SK-N-SH (cell line): ENCODE data around the gene PHLDB2.

Experiments
- CHD2 ChIP-seq: fragments of 150-350 bp; IDR thresholded peaks from 2 replicates; pipeline ENCODE4 v1.6.1; 2018; ENCODE audit warnings: low read length; ENCODE audit not compliant: partially characterized antibody
- GABPA ChIP-seq: IDR thresholded peaks from 2 replicates; pipeline ENCODE4 v1.4.0; 2012; ENCODE audit warnings: low read depth, mild to moderate bottlenecking
- JUND ChIP-seq: IDR thresholded peaks from 2 replicates; pipeline ENCODE4 v1.4.0; 2012
- NFIC ChIP-seq: IDR thresholded peaks from 2 replicates; pipeline ENCODE4 v1.4.0; 2012; ENCODE audit warnings: borderline replicate concordance
- POLR2AphosphoS5 ChIP-seq: IDR thresholded peaks from 2 replicates; pipeline ENCODE4 v1.6.1; 2012; ENCODE audit warnings: low read depth, low read length
- RFX5 ChIP-seq: IDR thresholded peaks from 2 replicates; pipeline ENCODE4 v1.6.1; 2012; ENCODE audit warnings: mild to moderate bottlenecking, improper control_type of control experiment, low read length
- YY1 ChIP-seq: IDR thresholded peaks from 2 replicates; pipeline ENCODE4 v1.4.0; 2012; ENCODE audit warnings: low read depth, mild to moderate bottlenecking
- TF ChIP-seq, protein P1 (sequence below): IDR thresholded peaks from 2 replicates; pipeline ENCODE4 v1.4.0; 2012; ENCODE audit warnings: low read depth
- TF ChIP-seq, protein P2 (sequence below): fragments of 200-600 bp; sonication (generic); IDR thresholded peaks from 2 replicates; pipeline ENCODE4 v1.6.1; 2017; ENCODE audit warnings: antibody characterized with exemption, mild to moderate bottlenecking, moderate library complexity

DNA sequence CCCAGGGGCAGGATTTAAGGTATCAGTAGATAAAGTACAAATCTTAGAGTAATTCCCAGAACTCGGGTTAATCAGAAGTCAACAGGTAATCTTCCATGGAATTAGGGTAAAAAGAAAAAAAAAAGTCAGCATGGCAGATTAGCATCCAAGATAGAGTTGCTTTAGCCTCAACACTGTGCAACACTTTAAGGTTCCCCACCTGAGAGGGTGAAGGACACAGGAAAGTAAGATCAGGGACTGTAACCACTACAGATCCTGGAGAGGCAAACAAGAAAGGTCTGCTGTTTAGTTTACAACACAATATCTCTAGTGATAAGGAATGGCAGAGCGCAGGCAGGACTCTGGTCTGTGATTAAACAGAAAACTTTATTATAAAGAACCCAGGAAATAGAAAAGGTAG, 4.1 kb upstream of the PHLDB2 start:
- TF ChIP-seq, protein P1, sequence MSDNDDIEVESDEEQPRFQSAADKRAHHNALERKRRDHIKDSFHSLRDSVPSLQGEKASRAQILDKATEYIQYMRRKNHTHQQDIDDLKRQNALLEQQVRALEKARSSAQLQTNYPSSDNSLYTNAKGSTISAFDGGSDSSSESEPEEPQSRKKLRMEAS, result no peak
- TF ChIP-seq, protein P2, sequence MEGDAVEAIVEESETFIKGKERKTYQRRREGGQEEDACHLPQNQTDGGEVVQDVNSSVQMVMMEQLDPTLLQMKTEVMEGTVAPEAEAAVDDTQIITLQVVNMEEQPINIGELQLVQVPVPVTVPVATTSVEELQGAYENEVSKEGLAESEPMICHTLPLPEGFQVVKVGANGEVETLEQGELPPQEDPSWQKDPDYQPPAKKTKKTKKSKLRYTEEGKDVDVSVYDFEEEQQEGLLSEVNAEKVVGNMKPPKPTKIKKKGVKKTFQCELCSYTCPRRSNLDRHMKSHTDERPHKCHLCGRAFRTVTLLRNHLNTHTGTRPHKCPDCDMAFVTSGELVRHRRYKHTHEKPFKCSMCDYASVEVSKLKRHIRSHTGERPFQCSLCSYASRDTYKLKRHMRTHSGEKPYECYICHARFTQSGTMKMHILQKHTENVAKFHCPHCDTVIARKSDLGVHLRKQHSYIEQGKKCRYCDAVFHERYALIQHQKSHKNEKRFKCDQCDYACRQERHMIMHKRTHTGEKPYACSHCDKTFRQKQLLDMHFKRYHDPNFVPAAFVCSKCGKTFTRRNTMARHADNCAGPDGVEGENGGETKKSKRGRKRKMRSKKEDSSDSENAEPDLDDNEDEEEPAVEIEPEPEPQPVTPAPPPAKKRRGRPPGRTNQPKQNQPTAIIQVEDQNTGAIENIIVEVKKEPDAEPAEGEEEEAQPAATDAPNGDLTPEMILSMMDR, result no peak
- TF ChIP-seq POLR2AphosphoS5, result no peak
- TF ChIP-seq GABPA, result no peak
- TF ChIP-seq RFX5, result no peak
- no peak for TF ChIP-seq NFIC
- TF ChIP-seq JUND, result no peak
- no peak for TF ChIP-seq YY1
- no peak for TF ChIP-seq CHD2
